Osteoblast (primary cell): ENCODE results near the gene TTLL7. TPM values are rescaled to one million over a fixed set of nuclear protein-coding genes. Genes with fewer than 3 reads are reported as not detected.
"Not testable (repeated sequence)": the region's sequence is repeated elsewhere in the genome, so short reads cannot be mapped to it uniquely, and the experiment has no call there.

ENCODE experiments used
- DNase-seq: peaks from one replicate; pipeline ENCODE4 v3.0.0; 2011; ENCODE audit warnings: low spot score, mixed read lengths; ENCODE audit not compliant: insufficient read length; ENCODE audit errors: missing footprints
- H2AFZ ChIP-seq: 2 replicates; pipeline ENCODE4 v1.6.0; 2011; ENCODE audit warnings: mild to moderate bottlenecking, low read length
- H3K27ac ChIP-seq: 2 replicates; pipeline ENCODE4 v1.5.1; 2011; ENCODE audit warnings: mild to moderate bottlenecking, low read depth, low read length, moderate library complexity
- H3K27me3 ChIP-seq: 2 replicates; pipeline ENCODE4 v1.6.0; 2012; ENCODE audit warnings: mild to moderate bottlenecking, control low read depth, inconsistent platforms, low read length, moderate library complexity; ENCODE audit not compliant: insufficient read depth
- H3K36me3 ChIP-seq: 2 replicates; pipeline ENCODE4 v1.5.1; 2011; ENCODE audit warnings: mild to moderate bottlenecking, low read length, control low read depth, moderate library complexity; ENCODE audit not compliant: insufficient read depth
- H3K4me1 ChIP-seq: 2 replicates; pipeline ENCODE4 v1.5.1; 2011; ENCODE audit warnings: mild to moderate bottlenecking, low read length, control low read depth, moderate library complexity; ENCODE audit not compliant: insufficient read depth
- H3K4me2 ChIP-seq: 2 replicates; pipeline ENCODE4 v1.6.0; 2011; ENCODE audit warnings: mild to moderate bottlenecking, low read length; ENCODE audit not compliant: insufficient read depth
- H3K4me3 ChIP-seq: fragments of 200-600 bp; sonication (generic); 3 replicates; pipeline ENCODE4 v1.5.1; 2012; ENCODE audit warnings: mild to moderate bottlenecking, low read length, inconsistent platforms; ENCODE audit not compliant: insufficient read depth
- H3K79me2 ChIP-seq: 2 replicates; pipeline ENCODE4 v1.6.0; 2012; ENCODE audit warnings: mild to moderate bottlenecking, low read length, control low read depth, inconsistent platforms; ENCODE audit not compliant: insufficient read depth
- H3K9me3 ChIP-seq: 2 replicates; pipeline ENCODE4 v1.5.1; 2011; ENCODE audit warnings: low read depth, low read length, control low read depth
- H4K20me1 ChIP-seq: 2 replicates; pipeline ENCODE4 v1.6.0; 2012; ENCODE audit warnings: mild to moderate bottlenecking, low read length, control low read depth; ENCODE audit not compliant: insufficient read depth
- total RNA-seq: library from RNA; depleted of rRNA; stranded (reverse); fragments of >200 nt; gene quantifications from 2 replicates; pipeline ENCODE4 v1.2.3, GENCODE V29; 2012
- TF ChIP-seq, protein P1 (sequence below): IDR thresholded peaks from 2 replicates; pipeline ENCODE4 v1.5.1; 2011; ENCODE audit warnings: mild to moderate bottlenecking, low read depth, low read length, moderate library complexity; ENCODE audit errors: extremely low read depth

The TTLL7 gene
- total RNA-seq, 1 donor: 13.8 TPM

- no peak overlapping the region for H3K27ac ChIP-seq
- DNase-seq: no peak
- no peaks in the 10 kb centered on the region for H3K79me2 ChIP-seq
- no peak overlapping the region for H2AFZ ChIP-seq
- H3K4me2 ChIP-seq: no peak overlapping the region
- H3K36me3 ChIP-seq: no peaks in the 10 kb centered on the region
- H3K9me3 ChIP-seq: no peaks in the 10 kb centered on the region
- no peaks in the 10 kb centered on the region for H3K27me3 ChIP-seq
- no peaks in the 10 kb centered on the region for H4K20me1 ChIP-seq
- no peaks in the 10 kb centered on the region for H3K4me1 ChIP-seq
- no peak overlapping the region for H3K4me3 ChIP-seq
- TF ChIP-seq, protein P1, sequence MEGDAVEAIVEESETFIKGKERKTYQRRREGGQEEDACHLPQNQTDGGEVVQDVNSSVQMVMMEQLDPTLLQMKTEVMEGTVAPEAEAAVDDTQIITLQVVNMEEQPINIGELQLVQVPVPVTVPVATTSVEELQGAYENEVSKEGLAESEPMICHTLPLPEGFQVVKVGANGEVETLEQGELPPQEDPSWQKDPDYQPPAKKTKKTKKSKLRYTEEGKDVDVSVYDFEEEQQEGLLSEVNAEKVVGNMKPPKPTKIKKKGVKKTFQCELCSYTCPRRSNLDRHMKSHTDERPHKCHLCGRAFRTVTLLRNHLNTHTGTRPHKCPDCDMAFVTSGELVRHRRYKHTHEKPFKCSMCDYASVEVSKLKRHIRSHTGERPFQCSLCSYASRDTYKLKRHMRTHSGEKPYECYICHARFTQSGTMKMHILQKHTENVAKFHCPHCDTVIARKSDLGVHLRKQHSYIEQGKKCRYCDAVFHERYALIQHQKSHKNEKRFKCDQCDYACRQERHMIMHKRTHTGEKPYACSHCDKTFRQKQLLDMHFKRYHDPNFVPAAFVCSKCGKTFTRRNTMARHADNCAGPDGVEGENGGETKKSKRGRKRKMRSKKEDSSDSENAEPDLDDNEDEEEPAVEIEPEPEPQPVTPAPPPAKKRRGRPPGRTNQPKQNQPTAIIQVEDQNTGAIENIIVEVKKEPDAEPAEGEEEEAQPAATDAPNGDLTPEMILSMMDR: no peak
These were observed 79.1 kb downstream of the TTLL7 start for GRCh38 chr1:83919872-83920271.

DNA sequence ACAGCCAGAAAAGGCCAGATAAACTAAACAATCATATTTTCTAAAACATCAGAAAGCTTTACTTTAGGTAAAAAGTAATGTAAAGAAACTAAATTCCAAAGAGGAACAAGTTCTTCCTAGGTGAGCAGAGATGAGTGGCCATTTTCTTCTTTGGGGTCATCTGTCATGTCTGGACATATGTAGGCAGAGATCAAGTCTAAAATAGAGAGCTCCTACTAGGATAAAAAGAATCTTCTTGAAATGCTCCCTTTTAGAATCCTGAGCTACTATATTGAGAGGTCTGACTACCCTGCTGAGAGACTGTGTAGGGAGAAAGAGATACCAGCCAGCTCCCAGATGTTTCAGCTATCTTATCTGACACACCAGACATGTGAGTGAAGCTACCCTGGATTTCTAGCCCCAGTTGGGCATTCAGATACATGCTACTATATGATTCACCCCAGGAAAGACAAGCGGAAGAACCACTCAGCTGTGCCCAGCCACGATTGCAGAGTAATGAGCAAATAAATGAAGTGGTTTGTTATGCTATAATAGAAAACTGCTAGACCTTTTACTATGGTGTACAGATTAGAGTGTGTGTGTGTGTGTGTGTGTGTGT lies 80.1 kb downstream of the TTLL7 start:
- Histone ChIP-seq H3K9me3 (no peaks in the 10 kb centered on the region), H3K27me3 (no peaks in the 10 kb centered on the region), H4K20me1 (no peaks in the 10 kb centered on the region), H2AFZ (no peak overlapping the region), H3K4me3 (no peak overlapping the region), H3K27ac (no peak overlapping the region), H3K79me2 (no peaks in the 10 kb centered on the region), H3K4me1 (no peaks in the 10 kb centered on the region), H3K36me3 (no peaks in the 10 kb centered on the region), H3K4me2 (no peak overlapping the region)
- DNase-seq: no peak
- TF ChIP-seq, protein P1: no peak

GRCh38 chr1:83917959-83918358 lies 81.0 kb downstream of the TTLL7 start:
- Histone ChIP-seq H3K79me2 (no peaks in the 10 kb centered on the region), H3K4me1 (no peaks in the 10 kb centered on the region), H3K4me2 (no peak overlapping the region), H3K27ac (no peak overlapping the region), H3K4me3 (no peak overlapping the region), H3K36me3 (no peaks in the 10 kb centered on the region), H3K27me3 (no peaks in the 10 kb centered on the region), H4K20me1 (no peaks in the 10 kb centered on the region), H2AFZ (no peak overlapping the region), H3K9me3 (no peaks in the 10 kb centered on the region)
- TF ChIP-seq, protein P1: no peak
- DNase-seq: no peak

DNA sequence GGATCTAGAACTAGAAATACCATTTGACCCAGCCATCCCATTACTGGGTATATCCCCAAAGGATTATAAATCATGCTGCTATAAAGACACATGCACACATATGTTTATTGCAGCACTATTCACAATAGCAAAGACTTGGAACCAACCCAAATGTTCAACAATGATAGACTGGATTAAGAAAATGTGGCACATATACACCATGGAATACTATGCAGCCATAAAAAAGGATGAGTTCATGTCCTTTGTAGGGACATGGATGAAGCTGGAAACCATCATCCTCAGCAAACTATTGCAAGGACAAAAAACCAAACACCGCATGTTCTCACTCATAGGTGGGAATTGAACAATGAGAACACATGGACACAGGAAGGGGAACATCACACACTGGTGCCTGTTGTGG lies 82.8 kb downstream of the TTLL7 start:
- H3K27ac ChIP-seq, H3K4me3 ChIP-seq, H3K79me2 ChIP-seq, H4K20me1 ChIP-seq, H3K9me3 ChIP-seq, H3K27me3 ChIP-seq, H3K4me2 ChIP-seq, H2AFZ ChIP-seq, DNase-seq, H3K36me3 ChIP-seq, H3K4me1 ChIP-seq: not testable (repeated sequence)
